ENCODE measurements around the gene NDRG3. TPM values are rescaled to one million over a fixed set of nuclear protein-coding genes. Genes with fewer than 3 reads are reported as not detected.

NDRG3 gene
- polyA plus RNA-seq, 1 donor from 2014 or later: 61.0 TPM

DNA sequence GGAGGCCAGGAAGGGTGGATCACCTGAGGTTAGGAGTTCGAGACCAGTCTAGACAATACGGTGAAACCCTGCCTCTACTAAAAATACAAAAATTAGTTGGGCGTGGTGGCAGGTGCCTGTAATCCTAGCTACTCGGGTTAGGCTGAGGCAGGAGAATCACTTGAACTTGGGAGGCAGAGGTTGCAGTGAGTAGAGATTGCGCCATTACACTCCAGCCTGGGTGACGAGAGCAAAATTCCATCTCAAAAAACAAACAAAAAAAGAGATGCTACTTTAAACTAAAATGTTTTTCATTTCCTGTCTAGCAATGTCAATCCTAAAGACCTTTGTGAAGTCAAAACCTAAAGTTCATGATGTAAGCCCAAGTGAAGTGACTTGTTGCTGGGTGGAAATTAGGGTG is 14.8 kb upstream of the NDRG3 start:
- no peaks in the 10 kb centered on the region for H4K20me1 ChIP-seq (ENCODE audit: insufficient read depth)
- H3K79me2 ChIP-seq (replicated peaks; ENCODE audit: insufficient read depth, low read length): no peaks in the 10 kb centered on the region
- no peaks in the 10 kb centered on the region for H3F3A ChIP-seq (ENCODE audit: insufficient read depth, low read length, poor library complexity, severe bottlenecking)
- H3K27ac ChIP-seq (ENCODE audit: low read length): no peak overlapping the region
- no peak overlapping the region for H2AFZ ChIP-seq (ENCODE audit: low read depth, low read length)
- no peak overlapping the region for H3K9ac ChIP-seq (ENCODE audit: low read length)
- no peak overlapping the region for H3K4me2 ChIP-seq (ENCODE audit: low read length)
- no peak for TF ChIP-seq RAD21 (conservative IDR thresholded peaks at IDR 0.05)
- no peak for TF ChIP-seq EP300 (conservative IDR thresholded peaks at IDR 0.05; ENCODE audit: poor library complexity, severe bottlenecking)
- TF ChIP-seq SMC3 (conservative IDR thresholded peaks at IDR 0.05; ENCODE audit: poor library complexity): no peak
- TF ChIP-seq TAF1 (IDR thresholded peaks at IDR 0.05; ENCODE audit: low read depth): no peak
- TF ChIP-seq REST (IDR thresholded peaks at IDR 0.05; ENCODE audit: borderline replicate concordance): no peak
- TF ChIP-seq, protein P1, sequence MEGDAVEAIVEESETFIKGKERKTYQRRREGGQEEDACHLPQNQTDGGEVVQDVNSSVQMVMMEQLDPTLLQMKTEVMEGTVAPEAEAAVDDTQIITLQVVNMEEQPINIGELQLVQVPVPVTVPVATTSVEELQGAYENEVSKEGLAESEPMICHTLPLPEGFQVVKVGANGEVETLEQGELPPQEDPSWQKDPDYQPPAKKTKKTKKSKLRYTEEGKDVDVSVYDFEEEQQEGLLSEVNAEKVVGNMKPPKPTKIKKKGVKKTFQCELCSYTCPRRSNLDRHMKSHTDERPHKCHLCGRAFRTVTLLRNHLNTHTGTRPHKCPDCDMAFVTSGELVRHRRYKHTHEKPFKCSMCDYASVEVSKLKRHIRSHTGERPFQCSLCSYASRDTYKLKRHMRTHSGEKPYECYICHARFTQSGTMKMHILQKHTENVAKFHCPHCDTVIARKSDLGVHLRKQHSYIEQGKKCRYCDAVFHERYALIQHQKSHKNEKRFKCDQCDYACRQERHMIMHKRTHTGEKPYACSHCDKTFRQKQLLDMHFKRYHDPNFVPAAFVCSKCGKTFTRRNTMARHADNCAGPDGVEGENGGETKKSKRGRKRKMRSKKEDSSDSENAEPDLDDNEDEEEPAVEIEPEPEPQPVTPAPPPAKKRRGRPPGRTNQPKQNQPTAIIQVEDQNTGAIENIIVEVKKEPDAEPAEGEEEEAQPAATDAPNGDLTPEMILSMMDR (IDR thresholded peaks at IDR 0.05; ENCODE audit: poor library complexity, severe bottlenecking): no peak
- no peak for TF ChIP-seq MXI1 (conservative IDR thresholded peaks at IDR 0.05; ENCODE audit: poor library complexity, severe bottlenecking)
- TF ChIP-seq POLR2AphosphoS5 (IDR thresholded peaks at IDR 0.05): no peak
- no peak for TF ChIP-seq EZH2 (IDR thresholded peaks at IDR 0.05; ENCODE audit: borderline replicate concordance, insufficient read depth, low read length, poor library complexity, severe bottlenecking)
- no peaks in the 10 kb centered on the region for H3K36me3 ChIP-seq (ENCODE audit: insufficient read depth, low read length)
- no peaks in the 10 kb centered on the region for H3K27me3 ChIP-seq (ENCODE audit: insufficient read depth, low read depth, low read length)
- H3K4me3 ChIP-seq (ENCODE audit: low read length): no peak overlapping the region
- no peaks in the 10 kb centered on the region for H3K9me3 ChIP-seq (ENCODE audit: low read length)
- no peaks in the 10 kb centered on the region for H3K9me2 ChIP-seq (ENCODE audit: insufficient read depth, low read length)

DNA sequence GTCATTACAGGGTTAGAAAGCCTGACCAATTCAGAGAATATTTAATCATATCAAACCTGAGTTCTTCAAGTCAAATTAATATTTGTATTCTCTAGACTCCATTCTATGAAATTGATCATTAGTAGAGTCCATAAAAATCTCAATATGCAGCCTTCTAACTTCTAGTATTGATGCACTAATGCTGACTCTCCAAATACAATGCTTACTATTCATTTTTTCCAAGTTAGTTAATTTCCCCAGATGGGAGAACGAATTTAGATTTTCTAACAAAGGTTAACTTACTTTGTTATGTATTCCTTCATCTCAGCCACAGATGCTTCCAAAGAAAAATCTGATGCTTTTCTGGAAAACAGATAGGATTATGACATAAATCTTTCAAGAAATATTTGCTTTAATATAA is 12.4 kb upstream of the NDRG3 start:
- no peak overlapping the region for H3K4me3 ChIP-seq (ENCODE audit: low read length)
- no peak overlapping the region for H3K4me2 ChIP-seq (ENCODE audit: low read length)
- TF ChIP-seq SMC3 (conservative IDR thresholded peaks at IDR 0.05; ENCODE audit: poor library complexity): no peak
- no peak for TF ChIP-seq TAF1 (IDR thresholded peaks at IDR 0.05; ENCODE audit: low read depth)
- TF ChIP-seq EZH2 (IDR thresholded peaks at IDR 0.05; ENCODE audit: borderline replicate concordance, insufficient read depth, low read length, poor library complexity, severe bottlenecking): no peak
- no peak for TF ChIP-seq REST (IDR thresholded peaks at IDR 0.05; ENCODE audit: borderline replicate concordance)
- no peak for TF ChIP-seq RAD21 (conservative IDR thresholded peaks at IDR 0.05)
- no peak for TF ChIP-seq POLR2AphosphoS5 (IDR thresholded peaks at IDR 0.05)
- H3K27ac ChIP-seq (ENCODE audit: low read length): no peak overlapping the region
- H3F3A ChIP-seq (ENCODE audit: insufficient read depth, low read length, poor library complexity, severe bottlenecking): no peaks in the 10 kb centered on the region
- H3K27me3 ChIP-seq (ENCODE audit: insufficient read depth, low read depth, low read length): no peaks in the 10 kb centered on the region
- no peaks in the 10 kb centered on the region for H3K36me3 ChIP-seq (ENCODE audit: insufficient read depth, low read length)
- H3K79me2 ChIP-seq (replicated peaks; ENCODE audit: insufficient read depth, low read length): no peaks in the 10 kb centered on the region
- H3K9me2 ChIP-seq (ENCODE audit: insufficient read depth, low read length): no peaks in the 10 kb centered on the region
- no peaks in the 10 kb centered on the region for H4K20me1 ChIP-seq (ENCODE audit: insufficient read depth)
- no peak overlapping the region for H2AFZ ChIP-seq (ENCODE audit: low read depth, low read length)
- H3K9ac ChIP-seq (ENCODE audit: low read length): no peak overlapping the region
- no peaks in the 10 kb centered on the region for H3K9me3 ChIP-seq (ENCODE audit: low read length)
